Activated T-cell treated with anti-CD3 and anti-CD28 coated beads for 1 hour (primary cell): Measurements from ENCODE around the gene NFYB.

ENCODE experiments used
- DNase-seq: peaks from one replicate; pipeline ENCODE4 v3.0.0-alpha.2; 2020; ENCODE audit warnings: low read depth

The NFYB gene

GRCh38 chr12:104155711-104156555, 17.9 kb upstream of the NFYB start:
- DNase-seq, result no peak

GRCh38 chr12:104154806-104155205, 16.8 kb upstream of the NFYB start:
- DNase-seq, result no peak

GRCh38 chr12:104154286-104154685, 16.3 kb upstream of the NFYB start:
- DNase-seq, result no peak

GRCh38 chr12:104152685-104153241, 14.8 kb upstream of the NFYB start:
- DNase-seq, result no peak

GRCh38 chr12:104150416-104150815, 12.4 kb upstream of the NFYB start:
- no peak for DNase-seq

- DNase-seq, result no peak
These were observed 9.3 kb upstream of the NFYB start for GRCh38 chr12:104147346-104147745.

- no peak for DNase-seq
These were observed 5.9 kb upstream of the NFYB start for GRCh38 chr12:104143918-104144317.

GRCh38 chr12:104143002-104143401, 5.0 kb upstream of the NFYB start:
- no peak for DNase-seq

GRCh38 chr12:104142543-104142942, 4.5 kb upstream of the NFYB start:
- DNase-seq, result no peak

- no peak for DNase-seq
These were observed 765 bp upstream of the NFYB start for GRCh38 chr12:104138797-104139152.

GRCh38 chr12:104137001-104137901, 759 bp downstream of the NFYB start:
- peak; percentile 22 for DNase-seq

- DNase-seq, result no peak
These were observed 1.4 kb downstream of the NFYB start for GRCh38 chr12:104136577-104136976.

- no peak for DNase-seq
These were observed 3.1 kb downstream of the NFYB start for GRCh38 chr12:104134882-104135281.

- no peak for DNase-seq
These were observed 4.1 kb downstream of the NFYB start for GRCh38 chr12:104133866-104134265.

- DNase-seq, result no peak
These were observed 4.7 kb downstream of the NFYB start for GRCh38 chr12:104133321-104133720.

GRCh38 chr12:104132351-104132956, 5.6 kb downstream of the NFYB start:
- no peak for DNase-seq

- DNase-seq, result no peak
These were observed 6.4 kb downstream of the NFYB start for GRCh38 chr12:104131609-104132008.

GRCh38 chr12:104130760-104131159, 7.2 kb downstream of the NFYB start:
- DNase-seq, result no peak

GRCh38 chr12:104126548-104126947, 11.5 kb downstream of the NFYB start:
- no peak for DNase-seq

GRCh38 chr12:104122298-104122697, 15.7 kb downstream of the NFYB start:
- no peak for DNase-seq

GRCh38 chr12:104121001-104121400, 17.0 kb downstream of the NFYB start:
- no peak for DNase-seq

GRCh38 chr12:104115587-104115975, 22.4 kb downstream of the NFYB start:
- DNase-seq, result no peak
